Adrenal gland (tissue), 12 donors: ENCODE measurements around the gene ERH. TPM values are rescaled to one million over a fixed set of nuclear protein-coding genes. Genes with fewer than 3 reads are reported as not detected.

Experiments used
- DNase-seq, 7 donors: peaks; one replicate each; pipeline ENCODE4 v3.0.0-alpha.2; 2019 to 2020
- H3K27ac ChIP-seq, 5 donors: fragments of 200-600 bp; sonication (generic) in 4 of 5; 1 replicate in 3 of 5; 2 replicates in 2 of 5; pipeline versions ENCODE4 v1.5.1 to v1.8.0; 2016 to 2020; ENCODE audit warnings: mild to moderate bottlenecking in 1 of 5
- H3K27me3 ChIP-seq: fragments of 200-600 bp; 2 replicates; pipeline ENCODE4 v1.8.0; 2021
- H3K36me3 ChIP-seq, 2 donors: fragments of 200-600 bp; replicated peaks in 1 of 2; 1 replicate in 1 of 2; 2 replicates in 1 of 2; pipeline versions ENCODE4 v1.5.1 to v1.8.0; 2018 to 2022
- H3K4me1 ChIP-seq, 2 donors: fragments of 200-600 bp; replicated peaks in 1 of 2; 1 replicate in 1 of 2; 2 replicates in 1 of 2; pipeline versions ENCODE4 v1.5.1 to v1.8.0; 2018 to 2021
- H3K4me3 ChIP-seq, 4 donors: fragments of 200-600 bp; sonication (generic) in 3 of 4; one replicate each; pipeline ENCODE4 v1.5.1; 2016 to 2018
- H3K9me3 ChIP-seq, 3 donors: fragments of 200-600 bp; sonication (generic) in 1 of 3; replicated peaks in 1 of 3; 1 replicate in 2 of 3; 2 replicates in 1 of 3; pipeline versions ENCODE4 v1.5.1 to v1.8.0; 2016 to 2021
- CTCF ChIP-seq, 6 experiments: fragments of 450-650 bp in 4 of 6; fragments of 200-600 bp in 2 of 6; sonication (generic) in 1 of 6; IDR thresholded peaks; 1 replicate in 5 of 6; 2 replicates in 1 of 6; pipeline versions ENCODE4 v1.5.1 to v1.8.0; 2016 to 2021; ENCODE audit warnings: antibody characterized with exemption in 6 of 6, mild to moderate bottlenecking in 2 of 6, moderate library complexity in 1 of 6
- POLR2A ChIP-seq, 2 donors: fragments of 450-650 bp; IDR thresholded peaks; one replicate each; pipeline ENCODE4 v1.6.1; 2017; ENCODE audit warnings: antibody characterized with exemption in 2 of 2, mild to moderate bottlenecking in 2 of 2, moderate library complexity in 1 of 2
- WGBS, 4 donors: extraction: QIAGEN DNeasy Blood & Tissue Kit in 2 of 4; methylation state at CpG; one replicate each; pipeline versions ENCODE4 v1.1.5 to v1.1.7; 2013 to 2017; 5-methylcytosine and 5-hydroxymethylcytosine counted together
- intact Hi-C, 2 donors: fragments of 100-400 bp; cut with DNase I; formaldehyde crosslinking; loops; one replicate each; pipeline versions ENCODE4 v1.14.1 to v1.15.0; 2022 to 2023
- polyA plus RNA-seq, 3 donors: library from polyadenylated mRNA; stranded (reverse); fragments of 200-250 nt in 2 of 3; fragments of 350-450 nt in 1 of 3; fragmentation: Illumina TruSeq in 1 of 3; extraction: RNeasy Lipid Tissue Mini Kit (QIAGEN cat#74804) in 1 of 3; gene quantifications; one replicate each; pipeline ENCODE4 v1.2.3, GENCODE V29; 2013 to 2014
- total RNA-seq, 9 donors: library from RNA; depleted of rRNA in 4 of 9; stranded (reverse); fragments of >200 nt in 4 of 9; fragments of 120-200 nt in 1 of 9; fragmentation: NEBNext Ultra II Directional in 1 of 9; extraction: Animal tissue kit (Norgen Biotek cat#: 25700) in 1 of 9; gene quantifications; one replicate each; pipeline versions ENCODE4 v1.1.0 to v1.2.4, GENCODE V29; 2013 to 2023
- donor health status: healthy with polysubstance abuse.
- donor health status: Bipolar disorder and iron deficiency.
- donor health status: DM: yes; HTN: yes; CAD: no.
- donor health status: DM: no; HTN: no; CAD: no.
- donor health status: DM: no; HTN: no; CAD: no.
- donor health status: DM: yes; HTN: yes; CAD: no.

Gene ERH
- total and polyA plus RNA-seq, 12 donors: 39.6 to 217 (median 140) TPM

- Histone ChIP-seq H3K4me3 (no peak overlapping the region), H3K27me3 (no peaks in the 10 kb centered on the region), H3K36me3 (no peaks in the 10 kb centered on the region), H3K27ac (no peak overlapping the region), H3K4me1 (no peaks in the 10 kb centered on the region), H3K9me3 (no peaks in the 10 kb centered on the region)
- 86 to 100% (median 94%) methylated on average over 1 of the region's 1 CpG for WGBS, 4 donors
- peak in 1 of 7 donors; percentile 41 for DNase-seq
- TF ChIP-seq POLR2A (IDR thresholded peaks at IDR 0.05) (no peak), CTCF (IDR thresholded peaks at IDR 0.05) (no peak)
- intact Hi-C loops: no loop called here
Observed at GRCh38 chr14:69368381-69368780, 29.7 kb downstream of the ERH start.

GRCh38 chr14:69366761-69367160, 31.3 kb downstream of the ERH start:
- intact Hi-C loops: no loop called here
- Histone ChIP-seq H3K9me3 (no peaks in the 10 kb centered on the region), H3K27me3 (no peaks in the 10 kb centered on the region), H3K4me3 (no peak overlapping the region), H3K36me3 (no peaks in the 10 kb centered on the region), H3K4me1 (no peaks in the 10 kb centered on the region), H3K27ac (no peak overlapping the region)
- TF ChIP-seq POLR2A (IDR thresholded peaks at IDR 0.05) (no peak), CTCF (IDR thresholded peaks at IDR 0.05) (no peak)
- WGBS, 4 donors: 93 to 97% (median 95%) methylated on average over 4 of the region's 4 CpGs
- peak in 1 of 7 donors; percentile 3 for DNase-seq

- DNase-seq: peak in 1 of 7 donors; percentile 4
- no peaks in the 10 kb centered on the region for H3K9me3 ChIP-seq
- H3K4me3 ChIP-seq: no peak overlapping the region
- intact Hi-C loops: no loop called here
- WGBS, 4 donors: 61 to 69% (median 66%) methylated on average over 3 of the region's 3 CpGs
- no peaks in the 10 kb centered on the region for H3K4me1 ChIP-seq
- no peaks in the 10 kb centered on the region for H3K36me3 ChIP-seq
- no peak for TF ChIP-seq CTCF (IDR thresholded peaks at IDR 0.05)
- no peak for TF ChIP-seq POLR2A (IDR thresholded peaks at IDR 0.05)
- no peaks in the 10 kb centered on the region for H3K27me3 ChIP-seq
- H3K27ac ChIP-seq: no peak overlapping the region
Observed at GRCh38 chr14:69366069-69366468, 32.0 kb downstream of the ERH start.

GRCh38 chr14:69364378-69364777, 33.7 kb downstream of the ERH start:
- peak in 1 of 7 donors; percentile 2 for DNase-seq
- Histone ChIP-seq H3K36me3 (no peaks in the 10 kb centered on the region), H3K4me3 (no peak overlapping the region), H3K4me1 (no peaks in the 10 kb centered on the region), H3K9me3 (no peaks in the 10 kb centered on the region), H3K27me3 (no peaks in the 10 kb centered on the region), H3K27ac (no peak overlapping the region)
- intact Hi-C loops: loop anchor here in 1 of 2 donors (5.0 kb wide), 1 partner anchor 122 kb away; no protein-coding TSS in a partner anchor
- WGBS, 4 donors: 74 to 93% (median 82%) methylated on average over 2 of the region's 2 CpGs
- no peak for TF ChIP-seq CTCF (IDR thresholded peaks at IDR 0.05)
- TF ChIP-seq POLR2A (IDR thresholded peaks at IDR 0.05): no peak
